GM19193 (cell line): Measurements from ENCODE around the gene GMDS.

ENCODE experiments used
- POLR2A ChIP-seq: IDR thresholded peaks from 4 replicates; pipeline ENCODE4 v1.6.1; 2011; ENCODE audit not compliant: insufficient read depth, insufficient read length; ENCODE audit errors: extremely low read depth

Gene GMDS

DNA sequence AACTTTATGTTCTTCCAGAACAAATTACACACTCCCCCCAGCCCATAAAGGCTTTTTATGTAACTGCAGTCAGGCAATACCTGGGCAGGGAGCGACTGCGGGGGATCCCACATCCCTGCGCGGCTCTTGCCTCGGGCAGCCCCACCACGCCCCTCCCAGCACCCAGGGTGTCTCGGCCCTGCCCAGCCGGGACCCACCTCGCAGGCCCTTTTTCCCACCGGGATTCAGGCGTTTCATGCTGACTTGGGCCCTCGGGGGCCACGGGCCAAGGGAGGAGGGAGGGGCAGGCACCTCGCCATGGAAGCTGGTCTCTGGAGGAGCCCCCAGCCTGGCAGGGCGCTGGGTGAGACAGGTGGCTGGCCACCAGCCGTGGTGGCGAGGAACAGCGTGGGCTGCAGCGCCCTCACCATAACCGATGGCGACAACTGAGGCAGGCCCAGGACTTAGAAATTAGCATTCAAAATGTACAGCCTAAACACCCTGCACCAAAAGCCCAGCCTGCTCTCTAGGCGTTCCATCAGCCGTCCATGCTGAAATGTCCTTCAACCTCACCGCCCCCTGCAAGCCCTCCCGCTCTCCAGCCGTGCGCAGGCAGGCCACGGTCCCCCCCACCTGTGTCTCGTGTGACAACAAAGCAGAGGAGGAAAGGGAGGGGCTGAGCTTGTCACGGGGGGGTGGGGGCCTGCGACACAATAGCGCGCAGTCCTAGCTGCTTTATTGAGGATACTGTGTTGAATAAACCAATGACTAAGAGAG, 650.8 kb downstream of the GMDS start:
- no peak for TF ChIP-seq POLR2A

DNA sequence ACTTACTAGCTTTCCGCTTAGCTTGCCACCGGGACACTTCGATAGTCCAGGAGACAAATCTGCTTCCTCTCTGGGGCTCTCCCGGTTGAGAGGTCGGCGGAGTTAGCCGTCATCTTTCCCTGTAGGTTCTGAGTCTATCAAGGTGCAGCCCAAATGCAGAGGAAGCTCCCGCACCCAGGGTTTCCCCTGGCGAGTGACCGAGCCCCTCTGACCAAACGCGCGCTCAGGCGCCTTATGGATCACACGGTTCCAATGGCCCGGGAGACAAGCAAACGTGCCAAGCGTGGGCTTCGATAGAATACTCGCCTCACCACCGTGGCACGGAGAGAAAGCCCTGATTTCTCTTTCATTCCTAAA, 651.5 kb downstream of the GMDS start:
- TF ChIP-seq POLR2A, result no peak

DNA sequence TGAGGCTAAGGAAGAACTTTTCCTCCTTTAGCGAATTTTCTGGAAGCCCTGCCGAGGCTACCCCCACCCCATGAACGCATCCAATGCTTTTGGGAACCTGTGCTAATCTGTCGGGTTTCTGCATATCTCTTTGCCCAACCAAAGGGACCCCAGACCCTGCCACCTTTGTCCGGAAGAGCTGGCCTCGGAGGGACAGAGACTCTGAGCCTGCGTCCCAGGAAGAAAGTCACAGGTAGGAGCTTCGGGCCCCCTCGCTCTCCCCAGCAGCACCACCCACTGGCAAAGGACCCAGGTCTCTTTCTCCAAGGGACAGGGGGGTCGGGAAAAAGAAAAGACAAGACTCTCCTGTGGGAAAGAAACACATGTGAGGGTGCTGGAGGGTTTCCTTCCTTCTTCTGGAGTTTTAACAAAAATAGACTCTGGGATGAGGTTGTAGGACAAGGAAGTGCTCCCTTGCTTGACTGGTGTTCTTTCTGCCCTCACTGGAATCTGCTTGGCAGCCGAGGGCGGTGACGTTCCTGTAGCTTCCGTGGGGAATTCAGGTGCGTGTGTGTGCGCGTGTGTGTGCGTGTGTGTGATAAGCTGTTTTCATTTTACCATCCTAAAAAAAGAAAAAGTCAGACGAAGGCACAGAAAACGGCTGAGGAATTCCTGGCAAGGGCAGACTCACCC, 652.0 kb downstream of the GMDS start:
- no peak for TF ChIP-seq POLR2A

DNA sequence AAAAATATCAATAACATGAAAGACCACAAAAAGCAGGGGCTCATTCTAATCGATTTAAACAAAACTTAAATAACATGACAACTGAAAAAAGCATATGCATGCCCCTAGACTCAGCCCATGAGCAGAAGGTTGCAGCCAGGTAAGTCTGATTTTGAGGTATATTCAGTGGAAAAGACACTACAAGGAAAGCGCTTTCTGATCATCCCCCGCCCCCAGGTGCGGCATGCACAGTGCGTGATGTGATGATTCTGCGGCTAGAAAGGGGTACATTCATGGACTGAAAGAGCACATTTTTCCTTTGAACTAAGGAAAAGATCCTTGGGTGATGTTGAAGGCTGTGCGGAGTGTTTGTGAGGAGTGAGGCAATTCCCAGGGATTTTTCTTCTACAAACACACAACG, 652.6 kb downstream of the GMDS start:
- no peak for TF ChIP-seq POLR2A

DNA sequence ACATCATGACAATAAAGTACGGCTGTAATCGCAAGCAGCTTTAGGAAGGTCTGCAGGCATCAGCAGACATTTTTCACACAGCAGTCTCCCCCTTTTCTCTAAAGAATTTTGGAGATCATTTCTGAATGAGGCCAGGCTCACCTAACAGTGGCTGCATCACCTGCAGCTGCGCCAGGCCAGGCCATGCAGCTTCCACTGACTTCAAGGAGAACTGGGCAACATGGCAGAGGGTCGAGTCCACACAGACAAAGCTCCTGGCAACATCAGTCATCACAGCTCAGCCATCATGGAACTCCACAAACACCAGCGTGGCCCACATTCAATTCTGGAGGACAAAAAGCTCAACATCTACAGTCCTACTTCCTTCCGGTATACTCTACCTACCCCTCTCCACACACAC, 653.5 kb downstream of the GMDS start:
- no peak for TF ChIP-seq POLR2A

DNA sequence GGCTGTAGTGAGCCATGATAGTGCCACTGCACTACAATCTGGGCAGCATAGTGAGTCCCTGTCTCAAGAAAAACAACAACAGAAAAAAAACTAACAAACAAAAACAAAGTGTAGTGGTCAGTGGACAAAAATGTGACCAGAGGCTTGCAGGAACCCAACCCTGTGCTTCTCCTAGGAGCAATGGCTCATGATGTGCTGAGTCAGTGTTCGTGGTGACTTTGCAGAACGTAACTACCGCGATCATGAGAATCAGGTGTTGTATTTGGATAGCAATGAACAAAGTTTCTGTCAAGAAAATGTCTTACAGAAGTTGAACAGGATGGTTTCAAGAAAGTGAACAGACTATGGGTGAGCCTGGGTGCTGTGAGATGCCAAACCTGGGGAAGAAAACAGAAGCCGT, 654.2 kb downstream of the GMDS start:
- TF ChIP-seq POLR2A, result no peak

DNA sequence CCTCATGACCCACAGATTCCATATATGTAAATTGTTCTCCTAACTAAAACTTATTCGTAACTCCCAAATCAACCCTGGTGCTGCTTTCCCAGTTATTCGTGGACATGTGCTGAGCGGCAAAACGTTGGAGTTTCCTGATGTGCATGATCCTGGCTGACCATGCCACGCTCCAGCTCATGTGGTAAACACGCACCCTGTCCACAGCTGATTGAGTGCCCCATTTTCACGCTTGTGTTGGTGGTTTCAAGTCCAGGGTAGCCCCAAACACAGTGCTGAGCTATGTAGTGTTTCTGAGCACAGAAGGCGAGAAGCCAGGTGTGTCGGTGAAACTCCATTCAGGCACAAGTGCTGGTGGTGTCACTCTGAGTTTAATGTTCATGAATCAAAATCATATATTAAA, 654.8 kb downstream of the GMDS start:
- TF ChIP-seq POLR2A, result no peak

DNA sequence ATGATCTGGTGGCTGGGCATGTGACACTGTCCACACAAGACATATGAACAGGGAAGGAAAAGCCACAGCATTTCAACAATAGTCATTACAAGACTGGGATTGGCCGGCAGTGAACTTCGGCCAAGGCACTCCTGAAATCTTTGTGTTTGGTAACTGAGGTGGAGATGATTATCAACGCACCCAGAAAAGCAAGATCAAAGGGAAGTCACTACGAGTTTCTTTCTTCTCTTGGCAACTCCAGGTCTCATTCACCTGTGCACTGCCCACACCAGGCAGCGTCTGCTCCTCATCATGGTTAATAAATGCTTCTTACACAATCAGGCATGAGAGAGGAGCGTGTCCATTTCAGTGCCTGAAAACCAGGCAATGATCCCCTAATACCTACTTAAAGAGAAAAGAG, 656.2 kb downstream of the GMDS start:
- no peak for TF ChIP-seq POLR2A

DNA sequence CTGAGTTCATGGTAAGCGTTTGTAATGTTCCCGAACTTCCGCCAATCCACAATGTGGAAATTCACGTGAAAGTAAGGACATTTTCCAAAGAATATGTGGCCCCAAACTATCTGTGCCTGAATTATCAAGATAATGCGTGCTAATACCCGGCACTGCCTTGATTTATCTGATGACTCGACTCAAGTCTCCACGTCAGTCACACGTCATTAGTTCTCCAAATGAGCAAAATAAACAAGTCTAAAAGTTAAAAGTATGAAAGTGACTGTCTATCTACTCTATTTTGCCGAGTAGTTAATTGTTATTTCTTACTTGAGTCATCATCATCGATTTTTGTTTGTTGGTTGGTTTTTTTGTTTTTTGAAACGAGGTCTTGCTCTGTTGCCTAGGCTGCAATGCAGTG, 657.4 kb downstream of the GMDS start:
- TF ChIP-seq POLR2A, result no peak

DNA sequence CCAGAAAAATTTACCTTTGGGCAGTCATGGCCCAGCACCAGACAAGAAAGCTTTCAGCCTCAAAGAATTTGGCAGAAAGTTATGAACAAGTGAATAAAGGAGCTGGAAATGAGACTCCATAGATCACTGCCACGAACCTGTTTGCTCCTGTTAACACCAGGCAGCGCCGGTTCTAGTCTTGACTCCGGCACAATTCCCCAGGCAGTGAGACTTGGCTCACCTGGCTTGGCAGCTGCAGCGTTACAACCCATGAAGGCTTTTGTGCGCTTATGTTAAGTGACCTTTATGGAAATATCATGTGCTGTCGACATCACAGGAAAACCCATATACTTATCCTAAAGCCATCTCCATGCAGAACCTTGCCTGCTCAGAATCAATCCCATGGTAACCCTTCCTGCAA, 657.9 kb downstream of the GMDS start:
- TF ChIP-seq POLR2A, result no peak

DNA sequence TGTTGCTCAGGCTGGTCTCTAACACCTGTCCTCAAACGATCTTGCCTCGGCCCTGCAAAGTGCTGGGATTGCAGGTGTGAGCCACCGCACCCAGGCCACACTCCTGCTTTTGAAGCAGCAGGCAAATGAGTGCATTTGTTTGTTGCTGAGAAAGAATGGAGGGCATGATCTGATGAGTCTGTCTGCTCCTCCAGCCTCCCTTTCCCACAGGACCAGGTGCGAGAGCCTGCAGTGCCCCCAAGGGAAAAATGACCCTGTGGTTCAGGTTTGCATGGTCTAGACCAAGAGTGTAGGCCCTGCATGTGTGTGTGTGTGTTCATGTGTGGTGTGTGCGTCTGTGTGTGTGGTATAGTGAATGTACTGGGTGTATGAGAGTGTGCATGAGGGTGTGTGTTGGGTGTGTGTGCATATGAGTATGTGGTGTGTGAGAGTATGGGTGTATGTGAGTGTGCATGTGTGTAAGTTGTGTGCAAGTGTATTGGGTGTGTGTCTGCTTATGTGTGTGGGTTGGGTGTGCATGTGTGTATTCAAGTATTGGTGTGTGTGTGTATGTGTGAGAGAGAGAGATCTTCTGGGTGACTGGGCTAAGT, 658.4 kb downstream of the GMDS start:
- TF ChIP-seq POLR2A, result no peak

DNA sequence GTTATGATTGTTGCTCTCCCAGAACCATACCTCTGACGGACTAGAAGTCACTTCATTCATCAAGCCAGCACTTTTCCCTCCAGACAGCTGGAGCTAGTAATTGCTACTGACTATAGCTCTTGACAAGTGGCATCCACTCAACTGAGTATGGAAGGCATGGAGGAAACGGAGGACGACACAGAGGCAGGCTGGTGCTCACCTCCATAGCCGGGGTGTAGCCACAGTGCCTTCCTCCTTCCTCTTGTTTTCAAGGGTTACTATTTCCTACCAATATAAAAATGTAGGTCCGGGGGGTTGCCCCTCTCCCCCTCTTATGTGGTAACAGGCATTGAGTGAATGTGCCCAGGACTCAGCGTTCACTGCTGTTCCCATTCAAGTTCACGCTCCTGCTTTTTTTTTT, 659.1 kb downstream of the GMDS start:
- TF ChIP-seq POLR2A, result no peak

DNA sequence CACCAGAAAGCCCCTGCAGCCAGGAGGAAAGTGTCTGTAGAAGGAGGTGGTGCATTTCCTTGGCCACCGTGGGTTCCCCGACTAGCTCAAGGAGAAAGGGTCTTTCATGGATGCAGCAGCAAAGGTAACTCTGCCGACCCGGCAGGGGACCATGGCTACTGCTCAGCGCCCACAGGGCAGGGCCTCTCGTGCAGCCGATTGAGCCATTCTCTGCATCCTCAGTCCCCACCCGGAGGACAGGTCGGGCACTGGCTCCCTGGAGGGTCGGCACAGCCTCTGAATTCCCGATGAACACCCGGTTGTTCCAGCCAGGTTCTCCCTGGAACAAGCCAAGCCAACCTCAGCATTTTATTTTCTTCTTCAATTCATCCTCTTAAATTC, 659.7 kb downstream of the GMDS start:
- no peak for TF ChIP-seq POLR2A

DNA sequence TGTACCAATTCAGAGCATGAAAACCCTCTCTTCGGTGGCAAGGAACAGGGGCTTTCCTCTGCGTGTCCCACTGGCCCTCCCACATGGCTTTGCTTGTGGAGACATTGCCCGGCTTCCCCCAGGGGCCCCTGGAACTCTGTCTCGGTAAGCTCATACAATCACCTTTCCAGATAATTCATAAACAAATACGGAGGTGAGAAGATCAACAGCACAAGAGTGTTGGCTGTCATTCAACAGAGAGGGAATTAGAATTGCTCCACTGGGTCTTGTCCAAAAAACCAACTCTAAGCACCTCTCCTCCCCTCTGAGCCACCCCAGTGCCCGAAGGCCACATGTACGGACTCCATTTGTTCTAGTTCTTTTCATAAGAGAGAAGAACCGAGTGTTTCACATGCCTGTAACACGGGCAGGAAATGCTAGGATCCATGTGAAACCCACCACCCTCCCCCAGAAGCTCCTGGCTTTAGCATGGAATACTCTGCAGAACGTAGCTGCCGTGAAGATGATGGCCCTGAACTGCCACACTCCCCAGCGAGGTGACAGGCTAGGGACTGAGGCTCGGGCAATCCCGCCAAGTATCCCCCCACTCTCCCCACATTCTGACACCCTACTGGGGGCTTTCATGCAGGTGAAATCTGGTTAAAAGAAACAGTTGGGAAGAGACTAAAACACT, 660.3 kb downstream of the GMDS start:
- TF ChIP-seq POLR2A, result no peak

DNA sequence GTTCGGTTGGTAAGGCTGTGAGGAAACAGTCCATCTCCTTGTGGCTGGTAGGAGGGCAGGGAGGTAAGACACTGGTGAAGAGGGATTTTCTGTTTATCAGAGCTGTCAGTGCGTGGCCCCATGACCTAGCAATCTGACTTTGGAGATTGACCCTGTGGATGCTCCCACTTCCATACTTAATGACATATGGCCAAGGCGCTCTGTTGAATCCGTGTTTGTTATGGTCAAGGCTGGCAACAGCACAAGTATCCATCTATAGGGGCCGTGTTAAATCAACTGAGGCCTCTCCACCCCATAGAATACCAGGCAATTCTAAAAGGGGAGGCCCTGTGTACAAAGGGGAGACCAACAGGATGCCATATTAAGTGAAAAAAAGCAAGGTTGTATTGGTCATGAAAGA, 661.3 kb downstream of the GMDS start:
- TF ChIP-seq POLR2A, result no peak
